Muscle of back (tissue), 11 donors: ENCODE results near the gene KRT77. TPM values are rescaled to one million over a fixed set of nuclear protein-coding genes. Genes with fewer than 3 reads are reported as not detected.
"Not testable (repeated sequence)": the region's sequence is repeated elsewhere in the genome, so short reads cannot be mapped to it uniquely, and the experiment has no call there.

Source experiments
- DNase-seq, 3 donors: peaks; one replicate each; pipeline versions ENCODE4 v3.0.0 to v3.0.0-alpha.2; 2013
- polyA plus RNA-seq, 10 donors: library from polyadenylated mRNA; unstranded; fragments of 120-200 nt; gene quantifications; one replicate each; pipeline ENCODE4 v1.2.1, GENCODE V29; 2013; ENCODE audit not compliant: insufficient read length in 10 of 10

Gene KRT77
- polyA plus RNA-seq, 10 donors: 0.98 to 2.8 TPM; not detected in 8

GRCh38 chr12:52676163-52676562 lies 27.2 kb downstream of the KRT77 start:
- no peak for DNase-seq

GRCh38 chr12:52675301-52675701 lies 28.0 kb downstream of the KRT77 start:
- no peak for DNase-seq

- DNase-seq: no peak
These were observed 28.9 kb downstream of the KRT77 start for GRCh38 chr12:52674433-52674775.

GRCh38 chr12:52673713-52674432 lies 29.5 kb downstream of the KRT77 start:
- no peak for DNase-seq

- DNase-seq: peak in 2 of 3 donors; percentile 22 to 28
These were observed 30.1 kb downstream of the KRT77 start for GRCh38 chr12:52673217-52673616.

GRCh38 chr12:52672321-52672933 lies 30.9 kb downstream of the KRT77 start:
- no peak for DNase-seq

- DNase-seq: no peak
These were observed 32.4 kb downstream of the KRT77 start for GRCh38 chr12:52670961-52671360.

- DNase-seq: no peak
These were observed 32.8 kb downstream of the KRT77 start for GRCh38 chr12:52670506-52670905.

- DNase-seq: not testable (repeated sequence)
These were observed 33.4 kb downstream of the KRT77 start for GRCh38 chr12:52669941-52670340.

GRCh38 chr12:52669426-52669825 lies 33.9 kb downstream of the KRT77 start:
- no peak for DNase-seq

GRCh38 chr12:52667931-52668330 lies 35.4 kb downstream of the KRT77 start:
- no peak for DNase-seq

- DNase-seq: no peak
These were observed 35.8 kb downstream of the KRT77 start for GRCh38 chr12:52667509-52667908.

- DNase-seq: no peak
These were observed 36.9 kb downstream of the KRT77 start for GRCh38 chr12:52666471-52666870.

GRCh38 chr12:52663420-52663819 lies 39.9 kb downstream of the KRT77 start:
- no peak for DNase-seq

- no peak for DNase-seq
These were observed 40.5 kb downstream of the KRT77 start for GRCh38 chr12:52662918-52663229.

- no peak for DNase-seq
These were observed 41.0 kb downstream of the KRT77 start for GRCh38 chr12:52662093-52662917.

GRCh38 chr12:52661668-52662067 lies 41.7 kb downstream of the KRT77 start:
- DNase-seq: no peak

GRCh38 chr12:52660934-52661499 lies 42.3 kb downstream of the KRT77 start:
- DNase-seq: no peak

- DNase-seq: no peak
These were observed 43.4 kb downstream of the KRT77 start for GRCh38 chr12:52659951-52660350.

GRCh38 chr12:52659395-52659794 lies 43.9 kb downstream of the KRT77 start:
- DNase-seq: no peak

- no peak for DNase-seq
These were observed 45.1 kb downstream of the KRT77 start for GRCh38 chr12:52658196-52658595.

GRCh38 chr12:52657250-52657902 lies 45.9 kb downstream of the KRT77 start:
- DNase-seq: no peak
